Neural progenitor cell (in vitro differentiated cells): ENCODE results near the gene FOXL2NB. TPM values are rescaled to one million over a fixed set of nuclear protein-coding genes. Genes with fewer than 3 reads are reported as not detected.

ENCODE experiments used
- DNase-seq: peaks from one replicate; pipeline ENCODE4 v3.0.0-alpha.2; 2016; ENCODE audit warnings: low spot score
- H2AFZ ChIP-seq: fragments of 200-600 bp; sonication (generic); replicated peaks from 2 replicates; pipeline ENCODE4 v1.6.1; 2016; ENCODE audit warnings: antibody characterized with exemption
- H3F3A ChIP-seq: fragments of 200-600 bp; sonication (generic); 2 replicates; pipeline ENCODE4 v1.6.1; 2016; ENCODE audit warnings: antibody characterized with exemption, low read depth
- H3K27ac ChIP-seq: fragments of 200-600 bp; sonication (generic); 2 replicates; pipeline ENCODE4 v1.5.1; 2016; ENCODE audit warnings: mild to moderate bottlenecking
- H3K27me3 ChIP-seq: fragments of 200-600 bp; sonication (generic); 2 replicates; pipeline ENCODE4 v1.6.1; 2016; ENCODE audit warnings: mild to moderate bottlenecking, moderate library complexity
- H3K36me3 ChIP-seq: fragments of 200-600 bp; sonication (generic); 2 replicates; pipeline ENCODE4 v1.5.1; 2016
- H3K4me1 ChIP-seq: fragments of 200-600 bp; sonication (generic); 2 replicates; pipeline ENCODE4 v1.6.1; 2016; ENCODE audit warnings: mixed run types
- H3K4me2 ChIP-seq: fragments of 200-600 bp; sonication (generic); 2 replicates; pipeline ENCODE4 v1.6.1; 2016
- H3K4me3 ChIP-seq: fragments of 200-600 bp; sonication (generic); 2 replicates; pipeline ENCODE4 v1.5.1; 2016
- H3K79me2 ChIP-seq: fragments of 200-600 bp; sonication (generic); 2 replicates; pipeline ENCODE4 v1.6.1; 2016; ENCODE audit warnings: low read depth
- H3K9ac ChIP-seq: fragments of 200-600 bp; sonication (generic); 2 replicates; pipeline ENCODE4 v1.6.1; 2016
- H3K9me3 ChIP-seq: fragments of 200-600 bp; sonication (generic); 2 replicates; pipeline ENCODE4 v1.5.1; 2016; ENCODE audit warnings: low read depth
- H4K20me1 ChIP-seq: fragments of 200-600 bp; sonication (generic); 2 replicates; pipeline ENCODE4 v1.6.1; 2016; ENCODE audit warnings: low read depth
- H3K27ac Mint-ChIP-seq: 3 replicates; pipeline ENCODE4 v1.8.0; 2021; ENCODE audit warnings: mixed read lengths
- H3K27me3 Mint-ChIP-seq: 2 replicates; pipeline ENCODE4 v1.8.0; 2022; ENCODE audit warnings: low read depth, mild to moderate bottlenecking, inconsistent platforms, moderate library complexity, mixed read lengths; ENCODE audit not compliant: insufficient read depth
- H3K36me3 Mint-ChIP-seq: 3 replicates; pipeline ENCODE4 v1.8.0; 2021; ENCODE audit warnings: mixed read lengths
- H3K4me1 Mint-ChIP-seq: 3 replicates; pipeline ENCODE4 v1.8.0; 2021; ENCODE audit warnings: mixed read lengths
- H3K4me3 Mint-ChIP-seq: 3 replicates; pipeline ENCODE4 v1.8.0; 2021; ENCODE audit warnings: mild to moderate bottlenecking, moderate library complexity, mixed read lengths
- H3K9me3 Mint-ChIP-seq: 3 replicates; pipeline ENCODE4 v1.8.0; 2020; ENCODE audit warnings: mixed read lengths
- CTCF ChIP-seq: fragments of 200-600 bp; sonication (generic); IDR thresholded peaks from 2 replicates; pipeline ENCODE4 v1.5.1; 2017; ENCODE audit warnings: antibody characterized with exemption, mild to moderate bottlenecking
- EZH2 ChIP-seq: fragments of 200-600 bp; sonication (generic); IDR thresholded peaks from 2 replicates; pipeline ENCODE4 v1.6.1; 2017; ENCODE audit warnings: antibody characterized with exemption, mild to moderate bottlenecking, moderate library complexity
- EZH2phosphoT487 ChIP-seq: fragments of 200-600 bp; sonication (generic); IDR thresholded peaks from 2 replicates; pipeline ENCODE4 v1.6.1; 2017; ENCODE audit warnings: antibody characterized with exemption
- total RNA-seq: library from RNA; depleted of rRNA; stranded (reverse); fragments of >200 nt; gene quantifications from 2 replicates; pipeline ENCODE4 v1.2.3, GENCODE V29; 2015; ENCODE audit warnings: low replicate concordance

Gene FOXL2NB
- total RNA-seq, 1 donor from 2014 or later = 0.09 TPM

GRCh38 chr3:138939561-138940241 is 7.3 kb upstream of the FOXL2NB start:
- Histone ChIP-seq H3K79me2 (no peaks in the 10 kb centered on the region), H3K27ac (no peak overlapping the region), H3K4me1 (peaks cover 38% of the 10 kb centered on the region), H3K9me3 (no peaks in the 10 kb centered on the region), H4K20me1 (peaks cover 84% of the 10 kb centered on the region), H3K27me3 (peaks cover 100% of the 10 kb centered on the region), H3K4me2 (peak overlapping the region; percentile 68), H3K4me3 (peak overlapping the region; percentile 33), H3K36me3 (no peaks in the 10 kb centered on the region), H3F3A (peaks cover 31% of the 10 kb centered on the region), H2AFZ (peak overlapping the region; percentile 13), H3K9ac (no peak overlapping the region)
- TF ChIP-seq EZH2phosphoT487 = peak; percentile 87
- peak; percentile 61 for TF ChIP-seq CTCF
- peak; percentile 79 for TF ChIP-seq EZH2
- Mint-ChIP-seq H3K4me1 (peaks cover 38% of the 10 kb centered on the region), H3K27ac (no peak overlapping the region), H3K36me3 (no peaks in the 10 kb centered on the region), H3K4me3 (peak overlapping the region; percentile 77), H3K27me3 (peaks cover 90% of the 10 kb centered on the region), H3K9me3 (no peaks in the 10 kb centered on the region)
- peak; percentile 84 for DNase-seq

GRCh38 chr3:138940446-138940845 is 6.6 kb upstream of the FOXL2NB start:
- H3K79me2 ChIP-seq = no peaks in the 10 kb centered on the region
- H3K27me3 ChIP-seq = peaks cover 100% of the 10 kb centered on the region
- H3K36me3 ChIP-seq = no peaks in the 10 kb centered on the region
- no peaks in the 10 kb centered on the region for H3K9me3 Mint-ChIP-seq
- H3K4me3 ChIP-seq = no peak overlapping the region
- peaks cover 43% of the 10 kb centered on the region for H3K4me1 Mint-ChIP-seq
- no peak overlapping the region for H3K4me2 ChIP-seq
- peaks cover 43% of the 10 kb centered on the region for H3K4me1 ChIP-seq
- H3K27me3 Mint-ChIP-seq = peaks cover 92% of the 10 kb centered on the region
- H2AFZ ChIP-seq = no peak overlapping the region
- no peak overlapping the region for H3K9ac ChIP-seq
- no peak overlapping the region for H3K4me3 Mint-ChIP-seq
- H3K9me3 ChIP-seq = no peaks in the 10 kb centered on the region
- no peak for TF ChIP-seq EZH2
- no peak for TF ChIP-seq CTCF
- no peak for TF ChIP-seq EZH2phosphoT487
- no peak for DNase-seq
- peaks cover 90% of the 10 kb centered on the region for H4K20me1 ChIP-seq
- H3K36me3 Mint-ChIP-seq = no peaks in the 10 kb centered on the region
- H3K27ac ChIP-seq = no peak overlapping the region
- H3K27ac Mint-ChIP-seq = no peak overlapping the region
- H3F3A ChIP-seq = peaks cover 38% of the 10 kb centered on the region

- TF ChIP-seq EZH2phosphoT487 (no peak), CTCF (peak; percentile 81), EZH2 (peak; percentile 46)
- no peak overlapping the region for H2AFZ ChIP-seq
- H3K9me3 ChIP-seq = no peaks in the 10 kb centered on the region
- H3K27ac ChIP-seq = no peak overlapping the region
- no peaks in the 10 kb centered on the region for H3K36me3 ChIP-seq
- H3K4me1 ChIP-seq = peaks cover 45% of the 10 kb centered on the region
- no peak overlapping the region for H3K9ac ChIP-seq
- H3F3A ChIP-seq = peaks cover 40% of the 10 kb centered on the region
- Mint-ChIP-seq H3K36me3 (no peaks in the 10 kb centered on the region), H3K4me3 (no peak overlapping the region), H3K4me1 (peaks cover 42% of the 10 kb centered on the region), H3K27me3 (peaks cover 87% of the 10 kb centered on the region), H3K9me3 (no peaks in the 10 kb centered on the region), H3K27ac (no peak overlapping the region)
- no peak overlapping the region for H3K4me3 ChIP-seq
- peaks cover 100% of the 10 kb centered on the region for H3K27me3 ChIP-seq
- DNase-seq = peak; percentile 79
- no peak overlapping the region for H3K4me2 ChIP-seq
- peaks cover 95% of the 10 kb centered on the region for H4K20me1 ChIP-seq
- no peaks in the 10 kb centered on the region for H3K79me2 ChIP-seq
These were observed 5.6 kb upstream of the FOXL2NB start for GRCh38 chr3:138941259-138941885.
